DMS153 (cell line): ENCODE results near the gene MRE11.
"Not testable (repeated sequence)": the region's sequence is repeated elsewhere in the genome, so short reads cannot be mapped to it uniquely, and the experiment has no call there.

Source experiments
- DNase-seq: peaks from one replicate; lab custom pipeline; 2025; lab: John Stamatoyannopoulos, UW

Gene MRE11

GRCh38 chr11:94424011-94424410 is 69.6 kb downstream of the MRE11 start:
- DNase-seq, result no peak

GRCh38 chr11:94423507-94423906 is 70.1 kb downstream of the MRE11 start:
- no peak for DNase-seq

GRCh38 chr11:94418123-94418765 is 75.4 kb downstream of the MRE11 start:
- DNase-seq, result no peak

- DNase-seq, result no peak
Observed at GRCh38 chr11:94417386-94417987, 76.2 kb downstream of the MRE11 start.

GRCh38 chr11:94405062-94405833 is 88.4 kb downstream of the MRE11 start:
- no peak for DNase-seq

GRCh38 chr11:94402355-94402754 is 91.3 kb downstream of the MRE11 start:
- no peak for DNase-seq

- no peak for DNase-seq
Observed at GRCh38 chr11:94401773-94402265, 91.8 kb downstream of the MRE11 start.

- no peak for DNase-seq
Observed at GRCh38 chr11:94400839-94401772, 92.5 kb downstream of the MRE11 start, which contains the start of gene GPR83. Gene GPR83 (minus strand): TSS chr11:94401419. CDS start chr11:94401247, 172 bp downstream.

GRCh38 chr11:94400457-94400838 is 93.2 kb downstream of the MRE11 start:
- no peak for DNase-seq

- no peak for DNase-seq
Observed at GRCh38 chr11:94400050-94400449, 93.6 kb downstream of the MRE11 start.

- DNase-seq, result no peak
Observed at GRCh38 chr11:94398101-94398500, 95.5 kb downstream of the MRE11 start.

GRCh38 chr11:94396282-94396681 is 97.4 kb downstream of the MRE11 start:
- DNase-seq, result no peak

- DNase-seq, result not testable (repeated sequence)
Observed at GRCh38 chr11:94391937-94392336, 101.7 kb downstream of the MRE11 start.

- DNase-seq, result no peak
Observed at GRCh38 chr11:94379613-94380012, 114.0 kb downstream of the MRE11 start.

- no peak for DNase-seq
Observed at GRCh38 chr11:94376841-94377240, 116.8 kb downstream of the MRE11 start.

GRCh38 chr11:94370576-94370975 is 123.1 kb downstream of the MRE11 start:
- DNase-seq, result not testable (repeated sequence)
